Activated gamma-delta T cell (primary cell): ENCODE data around the gene OR13C3.
"Not testable (repeated sequence)": the region's sequence is repeated elsewhere in the genome, so short reads cannot be mapped to it uniquely, and the experiment has no call there.

Experiments used
- DNase-seq: peaks from one replicate; lab custom pipeline; 2025; lab: John Stamatoyannopoulos, UW
- total RNA-seq, 2 donors: gene quantifications; one replicate each; lab custom pipeline; 2026; lab: John Stamatoyannopoulos, UW

OR13C3 gene
- total RNA-seq = 0 reads per million in 2 donors

DNA sequence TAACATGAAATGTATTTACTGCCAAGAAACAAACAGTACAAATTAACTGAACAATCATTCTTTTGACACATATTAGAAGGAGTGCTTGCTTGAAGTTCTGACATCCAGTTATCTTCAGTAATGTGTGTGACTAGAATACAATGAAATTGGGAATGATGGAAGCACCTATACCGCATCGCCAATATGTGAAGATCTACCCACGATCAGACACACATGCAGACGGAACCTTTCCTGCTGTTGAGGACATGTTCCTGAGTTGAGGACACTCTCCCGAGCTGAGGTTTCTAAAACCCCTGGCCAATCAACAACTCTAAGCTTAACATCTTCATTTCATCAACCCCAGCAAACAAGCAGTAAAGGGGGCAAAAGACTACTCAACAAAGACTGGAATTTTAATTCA, at the start of gene OR13C3:
Gene OR13C3 (minus strand): TSS at position 101 of the 400 bp plus-strand sequence. CDS start 133 bp downstream, outside the sequence.
- DNase-seq = no peak

DNA sequence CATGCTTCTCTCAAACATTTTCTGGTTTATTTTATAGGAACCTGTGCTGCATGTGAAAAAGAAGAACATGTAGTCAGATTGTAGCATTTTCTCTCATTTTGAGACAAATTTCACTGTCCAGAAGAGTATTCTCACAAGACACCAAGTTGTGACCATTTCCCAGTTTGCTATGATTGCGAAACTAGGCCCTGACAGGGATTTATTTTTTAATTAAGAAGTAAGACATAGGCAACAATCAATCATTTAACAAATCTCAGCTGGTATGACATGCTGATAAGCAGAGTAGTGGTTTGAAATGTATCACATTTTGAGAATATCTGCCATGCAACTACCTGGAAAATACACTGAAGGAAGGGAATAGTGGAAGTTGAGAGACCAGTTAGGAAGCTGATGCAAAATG, 43.9 kb upstream of the OR13C3 start:
- DNase-seq = no peak

GRCh38 chr9:104577263-104577662, 40.6 kb upstream of the OR13C3 start:
- no peak for DNase-seq

DNA sequence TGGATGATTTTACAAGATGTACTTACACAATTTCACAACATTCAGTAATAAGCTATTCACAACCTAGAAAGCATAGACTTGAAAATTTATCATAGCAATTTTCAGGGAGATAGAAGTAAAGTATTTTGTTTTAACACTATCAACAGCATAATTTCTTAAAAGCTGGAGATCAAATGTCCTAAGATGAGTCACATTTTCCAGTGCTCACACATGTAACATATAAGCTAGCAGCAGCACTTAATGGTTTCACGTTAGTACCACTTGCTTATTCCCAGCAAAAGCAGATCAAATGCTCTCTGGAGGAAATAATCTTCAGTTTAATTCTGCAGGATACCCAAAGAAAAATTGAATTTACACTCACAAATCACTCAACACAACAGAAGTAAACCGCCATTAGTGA, 38.8 kb upstream of the OR13C3 start:
- DNase-seq = no peak

- no peak for DNase-seq
Observed at GRCh38 chr9:104572612-104573011, 36.0 kb upstream of the OR13C3 start.

- no peak for DNase-seq
Observed at GRCh38 chr9:104568868-104569267, 32.2 kb upstream of the OR13C3 start, which contains the start of gene OR13C8. OR13C8 (plus strand) TSS chr9:104569168; CDS start chr9:104569168, 0 bp downstream.

- DNase-seq = no peak
Observed at GRCh38 chr9:104564358-104564757, 27.7 kb upstream of the OR13C3 start.

DNA sequence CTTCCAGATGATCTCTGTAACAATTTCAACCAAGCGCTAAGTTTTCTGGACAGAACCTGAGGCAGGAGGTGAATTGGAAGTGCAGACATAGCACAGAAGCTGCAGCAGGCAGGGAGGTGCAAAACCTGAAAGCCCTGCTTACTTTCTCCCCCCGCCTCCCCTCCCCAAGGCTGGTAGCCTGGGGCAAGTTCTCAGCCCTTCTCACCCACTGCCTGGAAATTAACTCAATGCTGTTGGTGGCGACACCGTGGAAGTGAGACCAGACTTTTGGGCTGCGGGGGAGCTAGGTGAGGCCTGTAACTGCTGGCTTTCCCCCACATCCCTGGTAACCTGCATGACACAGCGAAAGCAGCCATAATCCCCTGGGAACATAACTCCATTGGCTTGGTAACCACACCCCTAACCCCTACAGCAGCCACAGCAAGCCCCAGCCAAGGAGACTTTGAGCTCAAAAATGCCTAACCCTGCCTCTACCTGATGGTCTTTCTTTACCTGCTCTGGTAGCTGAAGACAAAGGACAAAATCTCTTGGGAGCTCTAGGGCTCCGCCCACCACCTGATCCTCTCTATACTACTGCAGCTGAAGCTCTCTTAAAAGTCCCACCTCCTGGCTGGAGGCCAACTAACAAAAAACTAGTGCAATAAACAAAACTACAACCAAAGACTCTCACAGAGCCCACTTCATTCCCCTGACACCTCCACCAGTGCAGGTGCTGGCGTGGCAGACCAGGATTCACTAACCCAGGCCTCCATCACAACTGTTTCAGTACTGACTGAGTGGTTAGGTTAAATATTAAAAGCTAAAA, 20.4 kb upstream of the OR13C3 start:
- DNase-seq = no peak

- no peak for DNase-seq
Observed at GRCh38 chr9:104555521-104555920, 18.9 kb upstream of the OR13C3 start.

DNA sequence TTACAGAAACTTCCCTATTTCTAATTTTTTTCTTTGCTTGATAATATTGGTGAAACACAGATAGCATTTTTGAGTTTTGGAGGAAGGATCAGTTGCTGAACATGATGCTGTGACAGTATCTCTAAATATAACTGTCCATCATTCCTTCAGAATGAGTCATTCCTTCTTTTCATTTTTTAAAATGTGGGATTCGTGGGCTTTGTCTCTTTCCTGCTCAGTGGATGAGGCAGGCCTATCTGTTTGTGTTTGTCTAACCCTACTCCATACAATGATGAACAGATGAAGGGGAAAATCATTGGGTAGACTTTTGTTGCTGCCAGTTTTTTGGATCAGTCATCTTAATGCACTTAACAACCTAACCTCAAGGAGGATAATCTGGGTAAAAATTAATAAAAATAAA, 16.6 kb upstream of the OR13C3 start:
- DNase-seq = no peak

- DNase-seq = no peak
Observed at GRCh38 chr9:104544644-104545043, 8.0 kb upstream of the OR13C3 start.

- DNase-seq = no peak
Observed at GRCh38 chr9:104539275-104539674, 2.6 kb upstream of the OR13C3 start.

GRCh38 chr9:104527109-104527508, 9.5 kb downstream of the OR13C3 start, which contains the start of gene OR13C4:
OR13C4 (minus strand) TSS chr9:104527209; CDS start chr9:104527209, 0 bp downstream.
- DNase-seq = no peak

GRCh38 chr9:104520241-104520640, 16.4 kb downstream of the OR13C3 start:
- not testable (repeated sequence) for DNase-seq

- DNase-seq = no peak
Observed at GRCh38 chr9:104514901-104515300, 21.8 kb downstream of the OR13C3 start.

DNA sequence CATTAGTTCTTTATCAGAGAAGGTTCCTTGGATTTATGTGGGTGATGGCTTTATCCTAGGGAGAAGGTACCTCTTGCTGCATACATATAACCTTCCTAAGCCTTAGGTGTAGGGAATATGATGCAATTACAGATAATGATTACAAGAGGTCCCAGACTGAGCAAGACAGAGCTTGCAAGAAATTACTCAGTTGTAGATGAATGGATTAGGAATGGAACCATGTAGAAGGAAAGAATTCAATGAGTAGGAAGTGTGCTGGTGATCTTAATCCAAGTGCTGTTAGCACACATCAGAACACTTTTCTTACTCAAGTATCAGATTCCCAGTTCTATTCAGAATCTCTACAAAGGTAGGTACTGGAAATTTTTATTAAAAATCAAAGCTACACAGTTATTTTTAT, 30.1 kb downstream of the OR13C3 start:
- DNase-seq = no peak

GRCh38 chr9:104503963-104504362, 32.7 kb downstream of the OR13C3 start, which contains the start of gene OR13F1:
OR13F1 (plus strand) TSS chr9:104504263; CDS start chr9:104504263, 0 bp downstream.
- no peak for DNase-seq

GRCh38 chr9:104503440-104503839, 33.2 kb downstream of the OR13C3 start:
- DNase-seq = no peak

GRCh38 chr9:104494808-104495207, 41.8 kb downstream of the OR13C3 start:
- no peak for DNase-seq
